ENCODE measurements around the gene TPP2.
A peak's percentile ranks its signal among the peaks of the same experiment; 100 is the strongest.

The TPP2 gene

GRCh38 chr13:102596147-102597028, at the start of gene TPP2:
TSS of gene TPP2 (plus strand) at chr13:102596986. CDS start at chr13:102597039, 53 bp downstream.
- peak; percentile 95 for DNase-seq

DNA sequence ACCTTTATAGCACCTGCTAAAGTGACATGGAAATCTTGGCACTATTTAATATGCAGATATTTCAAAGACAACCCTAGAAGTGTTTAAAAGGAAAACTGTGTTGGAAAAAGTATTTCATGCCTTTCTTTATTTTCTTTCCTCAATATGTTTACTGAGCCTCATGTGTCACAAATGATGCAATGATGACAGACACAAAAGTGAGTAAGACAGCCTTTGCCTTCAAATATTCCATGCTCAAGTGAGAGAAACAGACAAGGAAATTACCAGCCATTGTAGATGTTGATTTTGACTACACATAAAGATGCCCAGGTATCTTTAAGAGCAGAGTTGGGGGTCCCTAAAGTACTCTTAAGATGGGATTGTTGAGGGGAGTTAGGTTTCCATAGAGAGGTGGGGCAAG, 48.0 kb upstream of the TPP2 start:
- no peak for DNase-seq

DNA sequence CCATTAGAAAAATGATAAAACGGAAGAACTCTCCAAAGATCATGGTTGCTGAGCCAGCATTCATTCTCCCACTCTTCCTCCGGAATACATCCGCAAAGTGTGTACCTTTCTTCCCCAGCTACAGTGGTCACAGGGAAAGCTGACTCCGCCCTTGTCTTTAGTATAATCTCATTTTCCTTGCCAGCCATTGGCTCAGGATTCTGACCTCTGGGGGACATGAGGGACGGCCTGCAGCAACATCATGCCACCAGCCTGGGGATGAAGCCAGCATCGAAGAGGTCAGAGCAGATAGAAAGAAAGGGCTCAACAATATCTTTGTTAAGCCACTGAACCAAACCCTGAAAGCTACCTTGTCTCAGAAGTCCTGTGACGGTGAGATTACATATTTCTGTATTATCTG, 46.3 kb upstream of the TPP2 start:
- no peak for DNase-seq

DNA sequence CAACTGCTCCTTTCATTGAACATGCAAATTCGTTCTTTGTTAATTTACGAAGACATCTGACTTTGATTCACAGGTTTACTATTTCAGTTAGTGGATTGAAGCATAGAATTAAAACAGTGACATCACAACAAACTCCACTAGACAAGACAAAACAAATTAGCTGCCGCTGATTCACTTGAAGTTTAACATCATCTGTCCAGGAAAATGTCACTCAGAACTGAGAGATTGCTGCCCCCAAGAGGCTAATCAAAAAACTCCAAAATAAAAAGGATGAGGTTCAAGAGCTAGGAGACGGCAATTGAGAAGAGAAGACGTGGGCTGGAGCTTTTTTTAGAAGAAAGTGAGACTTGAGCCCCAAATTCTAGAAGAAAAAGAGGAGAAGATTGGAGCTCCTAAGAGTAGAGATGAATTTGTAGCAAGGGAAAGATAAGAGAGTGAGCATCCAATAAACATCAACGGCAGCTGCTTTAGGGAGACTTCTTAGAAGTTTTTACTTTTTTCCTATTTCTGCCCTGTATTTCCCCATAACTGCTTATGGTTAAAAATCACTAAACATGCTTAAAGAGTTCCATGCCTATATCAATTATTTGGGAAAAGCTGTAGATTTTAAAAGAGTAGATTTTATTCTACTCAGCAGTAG, 40.8 kb upstream of the TPP2 start:
- no peak for DNase-seq

DNA sequence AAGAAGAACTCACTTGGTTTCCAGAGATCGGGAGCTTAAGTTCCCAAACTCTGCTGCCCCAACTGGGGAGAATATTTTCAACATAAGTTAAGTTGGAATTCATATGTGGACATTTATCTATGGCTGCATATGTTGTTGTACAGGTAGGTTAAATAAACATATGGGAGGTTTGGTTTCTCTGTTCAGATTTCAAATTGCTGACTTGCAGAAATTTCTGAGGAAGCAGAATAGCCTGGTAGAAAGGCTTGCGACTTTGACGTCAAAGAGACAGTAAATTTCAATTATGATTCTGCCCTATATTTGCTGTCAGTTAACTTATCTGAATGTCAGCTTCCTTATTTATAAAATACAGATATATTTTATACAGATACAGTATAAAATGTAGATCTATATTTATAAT, 40.0 kb upstream of the TPP2 start:
- DNase-seq, result no peak

- DNase-seq, result no peak
Measured at GRCh38 chr13:102558029-102558428, 38.8 kb upstream of the TPP2 start.

GRCh38 chr13:102561933-102562332, 34.9 kb upstream of the TPP2 start:
- no peak for DNase-seq

DNA sequence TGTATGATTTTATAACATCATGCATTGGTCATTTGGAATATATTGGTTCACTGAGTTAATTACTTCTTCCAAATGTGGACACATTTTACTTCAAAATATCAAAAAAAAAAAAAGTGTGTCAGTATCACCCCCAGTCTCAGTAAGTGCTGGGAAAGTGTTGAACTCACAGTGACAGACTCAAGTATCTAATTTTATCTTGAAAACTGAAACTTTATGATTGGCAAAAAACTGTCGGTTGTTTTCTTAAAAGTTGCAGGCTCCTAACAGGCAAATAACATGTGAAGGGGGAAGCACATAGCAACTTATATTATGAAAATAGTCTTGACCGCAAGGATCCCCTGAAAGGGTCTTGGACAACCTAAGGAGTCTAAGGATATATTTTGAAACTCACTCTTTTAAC, 33.5 kb upstream of the TPP2 start:
- DNase-seq, result no peak

GRCh38 chr13:102564564-102564963, 32.2 kb upstream of the TPP2 start:
- DNase-seq, result no peak

DNA sequence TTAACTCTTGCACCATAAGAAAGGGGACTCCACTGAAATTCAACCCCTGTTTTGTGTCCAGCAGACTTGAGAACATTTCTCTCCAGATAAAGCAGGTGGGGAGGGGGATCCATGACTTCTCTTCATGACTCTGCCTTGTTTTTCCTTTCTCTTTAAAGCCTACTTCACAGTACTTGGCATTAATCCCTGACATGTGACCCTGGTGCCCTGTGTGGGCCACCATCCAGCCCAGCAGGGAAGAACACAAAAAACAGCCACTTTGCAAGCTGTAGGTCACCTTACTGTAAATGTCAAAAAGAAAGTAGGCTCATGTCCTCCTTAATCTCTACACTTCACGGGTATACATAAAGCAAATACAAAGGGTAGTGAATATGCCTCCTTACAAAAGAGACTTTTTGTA, 30.3 kb upstream of the TPP2 start:
- DNase-seq, result no peak

GRCh38 chr13:102567857-102568256, 28.9 kb upstream of the TPP2 start:
- DNase-seq, result no peak

- no peak for DNase-seq
Measured at GRCh38 chr13:102569488-102569887, 27.3 kb upstream of the TPP2 start.

DNA sequence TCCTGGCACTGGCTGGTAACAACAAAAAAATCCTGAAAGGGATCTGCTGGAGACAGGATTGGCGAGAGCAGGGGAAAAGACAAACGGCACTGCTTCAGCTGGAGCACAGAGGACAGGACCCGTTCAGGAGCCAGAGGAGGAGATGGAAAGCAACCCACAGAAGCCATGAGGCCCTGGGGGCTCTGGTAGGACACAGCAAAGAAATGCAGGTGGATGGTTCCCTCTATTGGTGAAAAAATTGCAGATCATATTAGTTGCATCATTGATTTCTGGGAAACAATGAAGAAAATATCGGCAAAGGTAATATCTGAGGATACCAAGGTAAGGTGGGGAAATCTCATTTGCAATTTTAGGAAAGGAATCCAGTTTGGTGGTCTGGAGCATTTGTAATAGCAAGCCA, 25.7 kb upstream of the TPP2 start:
- no peak for DNase-seq

DNA sequence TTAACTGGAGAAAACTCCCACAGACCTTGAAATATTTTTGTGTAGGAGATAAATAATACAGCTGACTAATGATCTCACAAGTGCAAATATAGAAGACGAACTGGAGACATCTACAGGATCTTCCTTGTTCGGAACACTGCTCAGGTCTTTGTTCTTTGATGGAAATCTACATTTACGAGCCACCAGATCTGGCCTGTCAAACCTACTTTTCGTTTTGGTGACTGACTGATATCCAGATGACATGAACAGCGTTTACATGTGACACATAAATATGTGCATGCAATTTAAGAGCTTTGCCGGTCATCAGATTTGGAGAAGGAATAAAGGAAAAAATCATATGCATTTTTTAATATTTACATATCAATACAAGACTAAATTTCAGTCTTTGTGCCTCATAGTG, 24.5 kb upstream of the TPP2 start:
- no peak for DNase-seq

DNA sequence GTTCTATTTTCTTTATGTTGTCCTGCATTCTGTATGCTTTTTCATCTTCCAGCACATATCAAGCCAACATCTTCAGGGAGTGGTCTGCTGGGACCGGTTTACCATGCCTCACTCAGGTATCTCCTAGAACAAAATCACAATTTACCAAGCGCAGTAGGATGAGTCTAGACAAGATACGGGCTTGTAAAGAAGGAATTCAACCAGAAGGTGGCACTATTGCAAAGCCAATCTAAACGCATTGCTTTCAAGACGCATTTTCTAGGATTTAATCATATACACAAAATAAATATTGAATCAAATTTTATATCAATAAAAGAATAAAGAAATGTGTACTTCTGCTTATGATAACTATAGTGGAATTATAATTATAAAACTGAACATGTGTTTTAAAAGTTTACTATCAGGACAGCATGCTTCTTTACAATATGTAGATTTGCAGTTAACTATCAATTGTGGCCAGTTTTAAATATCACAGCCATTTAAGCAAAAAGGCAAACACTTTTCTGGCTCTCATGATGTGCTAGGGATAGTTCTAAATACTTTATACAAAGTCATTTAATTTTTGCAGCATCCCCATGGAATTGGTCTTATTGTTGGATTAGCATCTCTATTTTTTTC, 16.1 kb upstream of the TPP2 start:
- no peak for DNase-seq

DNA sequence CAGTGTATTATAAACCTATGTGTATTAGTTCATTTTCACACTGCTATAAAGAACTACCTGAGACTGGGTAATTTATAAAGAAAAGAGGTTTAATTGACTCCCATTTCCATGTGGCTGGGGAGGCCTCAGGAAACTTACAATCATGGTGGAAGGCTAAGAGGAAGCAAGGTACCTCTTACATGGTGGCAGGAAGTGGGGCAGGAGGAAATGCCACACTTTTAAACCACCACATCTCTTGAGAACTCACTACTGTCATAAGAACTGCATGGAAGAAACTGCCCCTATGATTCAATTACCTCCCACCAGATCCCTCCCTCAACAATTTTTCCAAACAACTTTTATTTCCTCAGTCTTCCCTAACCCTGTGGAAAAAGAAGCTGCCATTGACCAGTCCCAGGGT, 14.5 kb upstream of the TPP2 start:
- no peak for DNase-seq

- DNase-seq, result no peak
Measured at GRCh38 chr13:102584434-102584833, 12.4 kb upstream of the TPP2 start.

GRCh38 chr13:102586615-102587014, 10.2 kb upstream of the TPP2 start:
- no peak for DNase-seq

GRCh38 chr13:102587916-102588315, 8.9 kb upstream of the TPP2 start:
- no peak for DNase-seq

DNA sequence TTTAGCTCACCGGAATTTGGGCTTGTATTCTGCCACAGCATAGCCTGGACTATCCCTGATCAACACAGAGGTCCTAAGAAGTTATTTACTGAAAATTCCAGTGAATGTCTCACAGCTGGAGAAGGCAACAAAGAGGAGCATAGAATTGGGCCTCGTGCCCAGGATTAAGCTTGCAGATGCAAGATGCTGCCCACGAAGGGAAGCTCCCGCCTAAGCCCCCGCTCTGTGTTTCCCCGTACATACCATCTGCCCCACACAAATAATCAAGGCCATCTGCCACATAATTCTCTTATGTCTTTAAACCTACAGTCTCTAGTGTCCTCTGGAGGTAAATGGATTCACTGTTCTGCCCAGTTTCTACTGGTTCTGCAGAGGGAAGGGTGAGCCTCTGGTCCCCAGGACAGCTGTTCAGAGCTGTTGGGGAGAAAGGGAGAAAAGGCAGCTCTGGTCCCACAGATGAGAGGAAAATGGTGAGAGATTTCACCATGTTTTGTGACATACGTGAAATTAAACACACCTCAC, 7.4 kb upstream of the TPP2 start:
- no peak for DNase-seq

DNA sequence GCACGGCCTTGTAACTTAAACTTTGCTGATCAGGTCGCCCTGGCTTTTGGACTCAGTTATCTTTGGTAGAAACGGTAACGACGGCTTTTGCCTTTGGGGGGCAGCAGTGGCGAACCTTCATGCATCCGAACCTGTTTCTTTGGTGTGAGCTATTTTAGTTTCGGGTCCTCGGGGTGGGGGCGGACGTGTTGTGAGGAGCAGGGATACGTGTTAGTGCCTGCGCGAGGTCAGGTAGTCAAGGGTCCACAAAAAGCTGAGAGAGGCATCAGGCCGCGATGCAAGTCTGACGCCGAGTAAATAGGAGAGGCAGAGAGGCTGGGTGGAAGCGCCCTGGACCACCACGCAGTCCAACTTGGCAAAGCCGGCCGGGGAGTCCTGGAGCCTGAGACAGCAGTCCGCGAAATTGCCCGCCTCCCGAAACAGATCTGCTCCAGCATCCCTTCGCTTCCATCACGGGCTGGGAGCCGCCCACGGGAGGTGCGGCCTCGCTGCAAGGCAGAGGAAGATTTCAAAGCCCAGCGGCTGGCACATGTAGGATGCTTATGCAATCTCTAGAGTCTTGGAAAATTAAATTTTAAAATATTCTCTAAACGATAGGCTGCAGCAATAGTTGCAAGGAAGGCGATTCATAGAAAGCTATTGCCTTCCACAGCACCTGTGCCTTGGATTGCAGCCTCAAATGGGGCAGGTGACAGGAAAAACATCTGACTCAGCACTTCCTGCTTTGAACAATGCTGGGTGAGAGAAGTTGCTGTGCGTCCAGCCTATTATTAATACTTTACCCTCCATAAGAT, 4.6 kb upstream of the TPP2 start:
- peak; percentile 54 for DNase-seq

- no peak for DNase-seq
Measured at GRCh38 chr13:102593466-102593865, 3.3 kb upstream of the TPP2 start.
